Keratinocyte (primary cell): ENCODE results near the gene TRH. TPM values are rescaled to one million over a fixed set of nuclear protein-coding genes. Genes with fewer than 3 reads are reported as not detected.

Source experiments
- DNase-seq: peaks from one replicate; pipeline ENCODE4 v3.0.0-alpha.2; 2011; ENCODE audit warnings: low read depth, missing footprints, low spot score
- FAIRE-seq: peaks from 2 replicates; lab custom pipeline; 2011; peaks lifted over from hg19 to GRCh38; lab: Jason Lieb, UNC
- H2AFZ ChIP-seq: 2 replicates; pipeline ENCODE4 v1.6.0; 2012; ENCODE audit warnings: low read length, control low read depth, inconsistent platforms; ENCODE audit not compliant: control insufficient read depth
- H3K27ac ChIP-seq: 2 replicates; pipeline ENCODE4 v1.5.1; 2011; ENCODE audit warnings: low read length; ENCODE audit not compliant: control insufficient read depth, insufficient read depth
- H3K27me3 ChIP-seq: 3 replicates; pipeline ENCODE4 v1.6.0; 2011; ENCODE audit warnings: low read length; ENCODE audit not compliant: control insufficient read depth, insufficient read depth; ENCODE audit errors: extremely low read depth
- H3K36me3 ChIP-seq, 2 experiments: 2 replicates in 1 of 2; 3 replicates in 1 of 2; pipeline ENCODE4 v1.5.1; 2011; ENCODE audit warnings: low read length in 2 of 2, mild to moderate bottlenecking in 1 of 2; ENCODE audit not compliant: control insufficient read depth in 2 of 2, insufficient read depth in 2 of 2; ENCODE audit errors: extremely low read depth in 1 of 2
- H3K4me1 ChIP-seq: 3 replicates; pipeline ENCODE4 v1.5.1; 2011; ENCODE audit warnings: low read length; ENCODE audit not compliant: control insufficient read depth, insufficient read depth; ENCODE audit errors: extremely low read depth
- H3K4me2 ChIP-seq: 3 replicates; pipeline ENCODE4 v1.6.0; 2011; ENCODE audit warnings: low read depth, low read length; ENCODE audit not compliant: control insufficient read depth, insufficient read depth; ENCODE audit errors: extremely low read depth
- H3K4me3 ChIP-seq, 3 experiments: fragments of 200-600 bp in 1 of 3; sonication (generic) in 1 of 3; 2 replicates in 2 of 3; 3 replicates in 1 of 3; pipeline ENCODE4 v1.5.1; 2011 to 2016; ENCODE audit warnings: low read length in 3 of 3, mild to moderate bottlenecking in 3 of 3, control low read depth in 2 of 3, inconsistent platforms in 1 of 3, low read depth in 1 of 3, mixed read lengths in 1 of 3, mixed run types in 1 of 3, moderate library complexity in 1 of 3; ENCODE audit not compliant: control insufficient read depth in 2 of 3, insufficient read depth in 2 of 3; ENCODE audit errors: extremely low read depth in 1 of 3
- H3K79me2 ChIP-seq: 2 replicates; pipeline ENCODE4 v1.6.0; 2012; ENCODE audit warnings: low read length; ENCODE audit not compliant: control insufficient read depth, insufficient read depth
- H3K9ac ChIP-seq: 3 replicates; pipeline ENCODE4 v1.6.0; 2011; ENCODE audit warnings: low read length; ENCODE audit not compliant: control insufficient read depth, insufficient read depth; ENCODE audit errors: extremely low read depth
- H3K9me1 ChIP-seq: 3 replicates; pipeline ENCODE4 v1.6.0; 2011; ENCODE audit warnings: low read length; ENCODE audit not compliant: control insufficient read depth, insufficient read depth; ENCODE audit errors: extremely low read depth
- H3K9me3 ChIP-seq: 2 replicates; pipeline ENCODE4 v1.5.1; 2012; ENCODE audit warnings: low read depth, low read length; ENCODE audit not compliant: control insufficient read depth
- H4K20me1 ChIP-seq: 3 replicates; pipeline ENCODE4 v1.6.0; 2011; ENCODE audit warnings: low read length; ENCODE audit not compliant: control insufficient read depth, insufficient read depth; ENCODE audit errors: extremely low read depth
- EZH2 ChIP-seq: IDR thresholded peaks from one replicate; pipeline ENCODE4 v1.6.1; 2012; ENCODE audit warnings: inconsistent platforms, mild to moderate bottlenecking, low read length, moderate library complexity
- dilution Hi-C: fragments of 300-500 bp; cut with MboI; formaldehyde crosslinking; loops from one replicate; pipeline ENCODE4 v1.7.0; 2020; ENCODE audit warnings: low sequenced_read_pairs; ENCODE audit not compliant: extremely low pct_ligation_motif_present
- polyA plus RNA-seq, 5 experiments: library from polyadenylated mRNA; depleted of rRNA in 3 of 5; stranded (reverse) in 3 of 5; stranded (forward) in 1 of 5; unstranded in 1 of 5; fragments of >200 nt; gene quantifications; 1 replicate in 1 of 5; 2 replicates in 3 of 5; 3 replicates in 1 of 5; pipeline versions ENCODE4 v1.2.1 to v1.2.3, GENCODE V29; 2011 to 2012; ENCODE audit warnings: missing spikeins in 2 of 5, low read depth in 1 of 5, low replicate concordance in 1 of 5
- TF ChIP-seq, protein P1 (sequence below), 3 experiments: IDR thresholded peaks in 1 of 3; conservative IDR thresholded peaks in 1 of 3; optimal IDR thresholded peaks in 1 of 3; 2 replicates in 2 of 3; 3 replicates in 1 of 3; pipeline versions ENCODE3 to v1.5.1; 2011; ENCODE audit warnings: low read length in 3 of 3, mild to moderate bottlenecking in 3 of 3, moderate library complexity in 2 of 3, control low read depth in 1 of 3, inconsistent platforms in 1 of 3; ENCODE audit not compliant: insufficient read depth in 2 of 3; ENCODE audit errors: extremely low read depth in 1 of 3

Gene TRH
- polyA plus RNA-seq, 1 donor (not counting 4 experiments of a cell fraction or from before 2014, with no cell fraction given): not detected

DNA sequence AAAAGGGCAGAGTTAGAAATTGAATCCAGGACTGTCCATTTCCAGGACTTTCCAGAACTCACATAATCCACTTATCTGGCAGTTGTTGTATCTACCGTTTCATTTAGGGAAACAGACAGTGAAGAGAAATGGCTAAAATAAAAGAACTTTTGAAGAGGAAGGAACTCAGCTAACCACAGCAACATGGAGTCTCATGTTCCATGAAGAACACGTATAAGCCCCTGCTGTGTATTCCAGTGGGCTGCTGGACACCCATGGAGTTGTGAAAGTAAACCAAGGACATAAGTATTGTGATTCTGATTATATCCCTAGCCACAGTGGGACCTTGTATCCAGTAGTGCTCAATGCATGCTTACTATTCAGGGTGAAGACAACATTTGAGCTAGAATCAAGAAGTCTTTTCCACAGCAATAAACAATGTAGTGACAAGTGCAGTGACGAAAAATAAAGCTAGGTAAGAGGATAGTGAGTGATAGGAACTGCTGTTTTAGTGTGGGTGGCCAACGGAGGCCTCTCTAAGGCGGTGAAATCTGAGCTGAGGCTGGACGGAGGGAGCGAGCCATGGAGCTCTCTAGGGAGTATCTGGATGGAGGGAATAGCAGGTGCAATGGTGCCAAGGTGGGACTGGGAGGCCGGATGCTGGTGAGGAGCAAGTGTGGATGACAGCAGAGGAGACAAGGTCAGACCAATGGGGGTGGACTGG lies 26.8 kb upstream of the TRH start:
- TF ChIP-seq, protein P1, sequence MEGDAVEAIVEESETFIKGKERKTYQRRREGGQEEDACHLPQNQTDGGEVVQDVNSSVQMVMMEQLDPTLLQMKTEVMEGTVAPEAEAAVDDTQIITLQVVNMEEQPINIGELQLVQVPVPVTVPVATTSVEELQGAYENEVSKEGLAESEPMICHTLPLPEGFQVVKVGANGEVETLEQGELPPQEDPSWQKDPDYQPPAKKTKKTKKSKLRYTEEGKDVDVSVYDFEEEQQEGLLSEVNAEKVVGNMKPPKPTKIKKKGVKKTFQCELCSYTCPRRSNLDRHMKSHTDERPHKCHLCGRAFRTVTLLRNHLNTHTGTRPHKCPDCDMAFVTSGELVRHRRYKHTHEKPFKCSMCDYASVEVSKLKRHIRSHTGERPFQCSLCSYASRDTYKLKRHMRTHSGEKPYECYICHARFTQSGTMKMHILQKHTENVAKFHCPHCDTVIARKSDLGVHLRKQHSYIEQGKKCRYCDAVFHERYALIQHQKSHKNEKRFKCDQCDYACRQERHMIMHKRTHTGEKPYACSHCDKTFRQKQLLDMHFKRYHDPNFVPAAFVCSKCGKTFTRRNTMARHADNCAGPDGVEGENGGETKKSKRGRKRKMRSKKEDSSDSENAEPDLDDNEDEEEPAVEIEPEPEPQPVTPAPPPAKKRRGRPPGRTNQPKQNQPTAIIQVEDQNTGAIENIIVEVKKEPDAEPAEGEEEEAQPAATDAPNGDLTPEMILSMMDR (optimal IDR thresholded peaks at IDR 0.05 in 1 of 3, IDR thresholded peaks at IDR 0.05 in 1 of 3, conservative IDR thresholded peaks at IDR 0.05 in 1 of 3; ENCODE audit: extremely low read depth in 1 of 3, insufficient read depth in 2 of 3, low read length in 3 of 3): no peak
- TF ChIP-seq EZH2: no peak
- Histone ChIP-seq H3K27me3 (peaks cover 3% of the 10 kb centered on the region), H3K9me1 (no peaks in the 10 kb centered on the region), H3K4me2 (no peak overlapping the region), H3K4me3 (no peak overlapping the region), H4K20me1 (no peaks in the 10 kb centered on the region), H3K9ac (no peak overlapping the region), H3K4me1 (no peaks in the 10 kb centered on the region), H3K9me3 (peaks cover 2% of the 10 kb centered on the region), H3K79me2 (no peaks in the 10 kb centered on the region), H3K27ac (no peak overlapping the region), H2AFZ (no peak overlapping the region), H3K36me3 (no peaks in the 10 kb centered on the region)
- dilution Hi-C loops: no loop called here
- FAIRE-seq (no peak), DNase-seq (no peak)

DNA sequence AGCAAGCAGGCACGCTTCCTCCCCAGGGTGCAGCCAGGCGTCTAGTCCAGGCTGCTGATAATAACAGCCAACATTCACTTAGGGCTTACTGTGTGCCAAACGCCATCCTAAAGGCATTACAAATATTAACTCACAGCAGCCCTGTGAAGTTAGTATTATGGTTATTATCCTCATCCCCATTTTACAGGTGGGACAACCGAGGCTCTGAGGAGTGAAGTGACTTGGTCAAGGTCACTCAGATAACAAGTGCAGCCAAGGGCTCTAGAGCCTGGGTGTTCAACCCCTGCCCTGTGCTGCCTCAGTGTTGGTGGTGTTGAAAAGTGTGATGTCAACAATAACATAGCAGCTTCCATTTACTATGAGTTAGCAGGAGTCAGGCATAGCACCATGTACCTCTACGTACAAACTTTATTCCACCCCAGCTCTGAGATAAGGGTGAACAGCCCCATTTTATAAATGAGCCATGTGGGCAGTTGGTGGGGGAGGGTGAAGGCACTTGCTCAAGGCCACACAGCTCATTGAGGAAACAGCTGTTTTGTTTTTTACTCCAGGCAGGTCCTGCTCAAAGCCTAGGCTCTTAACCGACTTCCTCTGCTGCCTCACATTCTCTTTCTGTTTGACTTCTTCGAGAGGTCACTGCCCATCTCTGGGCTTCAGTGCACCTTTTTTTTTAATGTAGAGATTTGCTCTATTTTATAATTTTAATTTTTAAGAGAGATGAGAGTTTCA lies 24.0 kb upstream of the TRH start:
- Histone ChIP-seq H3K36me3 (no peaks in the 10 kb centered on the region), H3K9me3 (peaks cover 2% of the 10 kb centered on the region), H3K9ac (no peak overlapping the region), H3K79me2 (no peaks in the 10 kb centered on the region), H3K4me3 (no peak overlapping the region), H4K20me1 (no peaks in the 10 kb centered on the region), H3K9me1 (no peaks in the 10 kb centered on the region), H3K4me2 (no peak overlapping the region), H3K27ac (no peak overlapping the region), H3K27me3 (peaks cover 6% of the 10 kb centered on the region), H2AFZ (no peak overlapping the region), H3K4me1 (no peaks in the 10 kb centered on the region)
- DNase-seq (no peak), FAIRE-seq (no peak)
- dilution Hi-C loops: no loop called here
- TF ChIP-seq, protein P1 (optimal IDR thresholded peaks at IDR 0.05 in 1 of 3, IDR thresholded peaks at IDR 0.05 in 1 of 3, conservative IDR thresholded peaks at IDR 0.05 in 1 of 3; ENCODE audit: extremely low read depth in 1 of 3, insufficient read depth in 2 of 3, low read length in 3 of 3): no peak
- TF ChIP-seq EZH2: no peak
